ENCODE data around the gene PRKN.

The PRKN gene

GRCh38 chr6:161745128-161745527 lies 982.4 kb downstream of the PRKN start:
- TF ChIP-seq, protein P1, sequence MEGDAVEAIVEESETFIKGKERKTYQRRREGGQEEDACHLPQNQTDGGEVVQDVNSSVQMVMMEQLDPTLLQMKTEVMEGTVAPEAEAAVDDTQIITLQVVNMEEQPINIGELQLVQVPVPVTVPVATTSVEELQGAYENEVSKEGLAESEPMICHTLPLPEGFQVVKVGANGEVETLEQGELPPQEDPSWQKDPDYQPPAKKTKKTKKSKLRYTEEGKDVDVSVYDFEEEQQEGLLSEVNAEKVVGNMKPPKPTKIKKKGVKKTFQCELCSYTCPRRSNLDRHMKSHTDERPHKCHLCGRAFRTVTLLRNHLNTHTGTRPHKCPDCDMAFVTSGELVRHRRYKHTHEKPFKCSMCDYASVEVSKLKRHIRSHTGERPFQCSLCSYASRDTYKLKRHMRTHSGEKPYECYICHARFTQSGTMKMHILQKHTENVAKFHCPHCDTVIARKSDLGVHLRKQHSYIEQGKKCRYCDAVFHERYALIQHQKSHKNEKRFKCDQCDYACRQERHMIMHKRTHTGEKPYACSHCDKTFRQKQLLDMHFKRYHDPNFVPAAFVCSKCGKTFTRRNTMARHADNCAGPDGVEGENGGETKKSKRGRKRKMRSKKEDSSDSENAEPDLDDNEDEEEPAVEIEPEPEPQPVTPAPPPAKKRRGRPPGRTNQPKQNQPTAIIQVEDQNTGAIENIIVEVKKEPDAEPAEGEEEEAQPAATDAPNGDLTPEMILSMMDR (conservative IDR thresholded peaks at IDR 0.05) = no peak
- no peak for TF ChIP-seq ZFX (IDR thresholded peaks at IDR 0.05)
- no peak overlapping the region for H3K27ac ChIP-seq

DNA sequence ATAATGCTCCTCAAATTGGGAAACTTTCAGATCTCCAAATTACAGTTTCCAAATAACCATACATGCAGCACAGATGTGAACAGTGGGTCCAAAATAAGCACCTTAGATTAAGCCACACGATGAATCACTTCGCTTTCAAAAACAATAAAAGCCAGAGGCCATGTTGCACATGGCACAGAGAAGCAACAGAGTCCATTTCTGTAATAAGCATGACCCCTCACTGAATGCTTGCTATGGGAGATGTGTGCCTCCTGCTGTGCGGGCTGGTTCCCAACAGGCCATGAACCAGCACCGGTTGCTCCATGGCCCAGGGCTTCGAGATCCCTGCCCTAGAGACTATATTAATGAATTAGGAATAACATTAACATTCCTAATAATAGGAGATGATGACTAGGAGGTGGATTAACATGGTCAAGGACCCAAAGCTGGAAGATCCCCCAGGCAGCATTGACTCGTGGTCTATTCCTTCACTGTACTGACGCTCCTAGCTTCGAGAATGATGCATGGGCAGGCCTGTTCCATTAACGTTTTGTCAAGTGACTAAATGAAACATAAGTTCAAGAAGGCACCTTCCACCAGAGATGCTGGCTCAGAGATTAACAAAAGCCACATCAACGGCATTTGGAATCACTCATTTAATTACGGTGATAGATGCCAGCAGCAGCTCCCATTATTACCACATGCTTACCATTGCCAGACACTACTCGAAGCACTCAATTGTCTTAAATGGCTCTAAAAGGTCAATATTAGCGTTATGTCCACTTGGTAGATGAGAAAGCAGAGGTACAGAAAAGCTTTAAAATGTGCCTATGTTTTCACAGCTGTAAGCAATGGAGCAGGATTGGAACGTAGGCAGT lies 983.1 kb downstream of the PRKN start:
- TF ChIP-seq ZFX (IDR thresholded peaks at IDR 0.05) = no peak
- TF ChIP-seq, protein P1 (conservative IDR thresholded peaks at IDR 0.05) = no peak
- no peak overlapping the region for H3K27ac ChIP-seq

- no peak overlapping the region for H3K27ac ChIP-seq
- TF ChIP-seq ZFX (IDR thresholded peaks at IDR 0.05) = no peak
- TF ChIP-seq, protein P1 (conservative IDR thresholded peaks at IDR 0.05) = no peak
These were observed 983.9 kb downstream of the PRKN start for GRCh38 chr6:161743509-161744178.

GRCh38 chr6:161740486-161740885 lies 987.1 kb downstream of the PRKN start:
- no peak for TF ChIP-seq ZFX (IDR thresholded peaks at IDR 0.05)
- TF ChIP-seq, protein P1 (conservative IDR thresholded peaks at IDR 0.05) = no peak
- H3K27ac ChIP-seq = no peak overlapping the region

DNA sequence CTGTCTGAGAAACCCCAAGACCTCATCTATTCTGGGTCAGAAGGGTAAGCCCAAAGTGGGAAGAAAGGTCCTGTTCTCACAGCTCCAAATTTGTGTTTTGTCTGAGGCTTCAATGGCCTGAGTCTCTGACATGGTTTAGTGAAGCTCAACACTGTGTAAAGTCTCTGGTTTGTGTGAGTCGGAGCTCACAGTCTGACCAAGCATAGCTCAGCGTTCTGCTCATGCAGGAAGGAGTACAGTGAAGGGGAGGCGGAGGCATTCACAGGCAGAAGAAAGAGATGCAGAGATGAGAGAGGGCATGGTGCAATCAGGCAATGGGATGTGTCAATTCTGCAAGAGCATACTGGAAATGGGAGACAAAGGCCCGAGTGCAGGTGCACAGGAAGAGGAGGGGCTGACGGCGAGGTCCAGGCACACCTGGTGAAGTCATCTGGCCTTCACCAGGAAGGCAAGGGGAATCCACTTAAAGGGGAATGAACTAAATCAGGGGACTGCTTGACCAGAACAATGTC lies 990.7 kb downstream of the PRKN start:
- H3K27ac ChIP-seq = no peak overlapping the region
- no peak for TF ChIP-seq ZFX (IDR thresholded peaks at IDR 0.05)
- TF ChIP-seq, protein P1 (conservative IDR thresholded peaks at IDR 0.05) = no peak

- TF ChIP-seq ZFX (IDR thresholded peaks at IDR 0.05) = no peak
- H3K27ac ChIP-seq = no peak overlapping the region
These were observed 991.2 kb downstream of the PRKN start for GRCh38 chr6:161736326-161736725.

- TF ChIP-seq, protein P1 (conservative IDR thresholded peaks at IDR 0.05) = no peak
- no peak for TF ChIP-seq ZFX (IDR thresholded peaks at IDR 0.05)
- H3K27ac ChIP-seq = no peak overlapping the region
These were observed 995.0 kb downstream of the PRKN start for GRCh38 chr6:161732594-161732993.

Data from C4-2B (cell line).